Keratinocyte (primary cell): ENCODE results near the gene TNFRSF25. TPM values are rescaled to one million over a fixed set of nuclear protein-coding genes. Genes with fewer than 3 reads are reported as not detected.

Experiments
- DNase-seq: peaks from one replicate; pipeline ENCODE4 v3.0.0-alpha.2; 2011; ENCODE audit warnings: low read depth, missing footprints, low spot score
- FAIRE-seq: peaks from 2 replicates; lab custom pipeline; 2011; peaks lifted over from hg19 to GRCh38; lab: Jason Lieb, UNC
- H2AFZ ChIP-seq: 2 replicates; pipeline ENCODE4 v1.6.0; 2012; ENCODE audit warnings: low read length, control low read depth, inconsistent platforms; ENCODE audit not compliant: control insufficient read depth
- H3K27ac ChIP-seq: 2 replicates; pipeline ENCODE4 v1.5.1; 2011; ENCODE audit warnings: low read length; ENCODE audit not compliant: control insufficient read depth, insufficient read depth
- H3K27me3 ChIP-seq: 3 replicates; pipeline ENCODE4 v1.6.0; 2011; ENCODE audit warnings: low read length; ENCODE audit not compliant: control insufficient read depth, insufficient read depth; ENCODE audit errors: extremely low read depth
- H3K36me3 ChIP-seq, 2 experiments: 2 replicates in 1 of 2; 3 replicates in 1 of 2; pipeline ENCODE4 v1.5.1; 2011; ENCODE audit warnings: low read length in 2 of 2, mild to moderate bottlenecking in 1 of 2; ENCODE audit not compliant: control insufficient read depth in 2 of 2, insufficient read depth in 2 of 2; ENCODE audit errors: extremely low read depth in 1 of 2
- H3K4me1 ChIP-seq: 3 replicates; pipeline ENCODE4 v1.5.1; 2011; ENCODE audit warnings: low read length; ENCODE audit not compliant: control insufficient read depth, insufficient read depth; ENCODE audit errors: extremely low read depth
- H3K4me2 ChIP-seq: 3 replicates; pipeline ENCODE4 v1.6.0; 2011; ENCODE audit warnings: low read depth, low read length; ENCODE audit not compliant: control insufficient read depth, insufficient read depth; ENCODE audit errors: extremely low read depth
- H3K4me3 ChIP-seq, 3 experiments: fragments of 200-600 bp in 1 of 3; sonication (generic) in 1 of 3; 2 replicates in 2 of 3; 3 replicates in 1 of 3; pipeline ENCODE4 v1.5.1; 2011 to 2016; ENCODE audit warnings: low read length in 3 of 3, mild to moderate bottlenecking in 3 of 3, control low read depth in 2 of 3, inconsistent platforms in 1 of 3, low read depth in 1 of 3, mixed read lengths in 1 of 3, mixed run types in 1 of 3, moderate library complexity in 1 of 3; ENCODE audit not compliant: control insufficient read depth in 2 of 3, insufficient read depth in 2 of 3; ENCODE audit errors: extremely low read depth in 1 of 3
- H3K79me2 ChIP-seq: 2 replicates; pipeline ENCODE4 v1.6.0; 2012; ENCODE audit warnings: low read length; ENCODE audit not compliant: control insufficient read depth, insufficient read depth
- H3K9ac ChIP-seq: 3 replicates; pipeline ENCODE4 v1.6.0; 2011; ENCODE audit warnings: low read length; ENCODE audit not compliant: control insufficient read depth, insufficient read depth; ENCODE audit errors: extremely low read depth
- H3K9me1 ChIP-seq: 3 replicates; pipeline ENCODE4 v1.6.0; 2011; ENCODE audit warnings: low read length; ENCODE audit not compliant: control insufficient read depth, insufficient read depth; ENCODE audit errors: extremely low read depth
- H3K9me3 ChIP-seq: 2 replicates; pipeline ENCODE4 v1.5.1; 2012; ENCODE audit warnings: low read depth, low read length; ENCODE audit not compliant: control insufficient read depth
- H4K20me1 ChIP-seq: 3 replicates; pipeline ENCODE4 v1.6.0; 2011; ENCODE audit warnings: low read length; ENCODE audit not compliant: control insufficient read depth, insufficient read depth; ENCODE audit errors: extremely low read depth
- EZH2 ChIP-seq: IDR thresholded peaks from one replicate; pipeline ENCODE4 v1.6.1; 2012; ENCODE audit warnings: inconsistent platforms, mild to moderate bottlenecking, low read length, moderate library complexity
- dilution Hi-C: fragments of 300-500 bp; cut with MboI; formaldehyde crosslinking; loops from one replicate; pipeline ENCODE4 v1.7.0; 2020; ENCODE audit warnings: low sequenced_read_pairs; ENCODE audit not compliant: extremely low pct_ligation_motif_present
- polyA plus RNA-seq, 5 experiments: library from polyadenylated mRNA; depleted of rRNA in 3 of 5; stranded (reverse) in 3 of 5; stranded (forward) in 1 of 5; unstranded in 1 of 5; fragments of >200 nt; gene quantifications; 1 replicate in 1 of 5; 2 replicates in 3 of 5; 3 replicates in 1 of 5; pipeline versions ENCODE4 v1.2.1 to v1.2.3, GENCODE V29; 2011 to 2012; ENCODE audit warnings: missing spikeins in 2 of 5, low read depth in 1 of 5, low replicate concordance in 1 of 5
- TF ChIP-seq, protein P1 (sequence below), 3 experiments: IDR thresholded peaks in 1 of 3; conservative IDR thresholded peaks in 1 of 3; optimal IDR thresholded peaks in 1 of 3; 2 replicates in 2 of 3; 3 replicates in 1 of 3; pipeline versions ENCODE3 to v1.5.1; 2011; ENCODE audit warnings: low read length in 3 of 3, mild to moderate bottlenecking in 3 of 3, moderate library complexity in 2 of 3, control low read depth in 1 of 3, inconsistent platforms in 1 of 3; ENCODE audit not compliant: insufficient read depth in 2 of 3; ENCODE audit errors: extremely low read depth in 1 of 3

Gene TNFRSF25
- polyA plus RNA-seq, 1 donor (not counting 4 experiments of a cell fraction or from before 2014, with no cell fraction given) = 12.4 TPM

DNA sequence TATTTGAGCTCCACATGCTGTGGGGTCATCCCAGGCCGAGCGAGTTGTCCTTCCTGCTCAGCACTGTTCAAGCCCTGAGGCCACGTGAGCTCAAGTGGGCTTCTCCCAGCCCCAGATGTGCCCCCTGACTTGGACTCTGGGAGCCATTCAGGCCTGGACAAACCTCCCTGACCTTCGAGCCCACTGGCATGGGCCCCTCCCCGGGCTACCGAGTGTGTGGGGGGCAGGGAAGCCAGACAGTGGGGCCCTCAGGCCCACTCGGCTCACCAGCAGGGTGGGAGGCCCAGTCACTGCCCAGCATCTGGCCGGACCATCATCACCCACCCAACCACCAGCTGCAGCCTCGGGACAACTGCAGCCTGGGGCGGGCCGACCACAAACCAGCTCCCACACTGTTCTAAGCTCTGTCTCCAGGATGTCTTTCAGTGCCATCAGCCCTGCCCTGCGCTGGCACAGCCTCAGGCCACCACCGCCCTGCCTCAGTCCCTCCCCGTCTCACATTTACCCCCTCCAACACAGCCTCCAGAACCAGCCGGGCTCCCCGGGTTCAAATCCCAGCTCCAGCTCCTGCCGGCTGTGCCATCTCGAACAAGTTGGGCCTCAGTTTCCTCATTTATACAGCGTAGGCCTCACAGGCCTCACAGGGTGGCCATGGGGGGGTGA is 46.4 kb upstream of the TNFRSF25 start:
- H3K4me1 ChIP-seq = no peaks in the 10 kb centered on the region
- no peaks in the 10 kb centered on the region for H4K20me1 ChIP-seq
- dilution Hi-C loops = no loop called here
- no peak for FAIRE-seq
- H3K27ac ChIP-seq = no peak overlapping the region
- H3K9me3 ChIP-seq = no peaks in the 10 kb centered on the region
- peaks cover 4% of the 10 kb centered on the region for H3K27me3 ChIP-seq
- no peak overlapping the region for H2AFZ ChIP-seq
- TF ChIP-seq EZH2 = no peak
- TF ChIP-seq, protein P1, sequence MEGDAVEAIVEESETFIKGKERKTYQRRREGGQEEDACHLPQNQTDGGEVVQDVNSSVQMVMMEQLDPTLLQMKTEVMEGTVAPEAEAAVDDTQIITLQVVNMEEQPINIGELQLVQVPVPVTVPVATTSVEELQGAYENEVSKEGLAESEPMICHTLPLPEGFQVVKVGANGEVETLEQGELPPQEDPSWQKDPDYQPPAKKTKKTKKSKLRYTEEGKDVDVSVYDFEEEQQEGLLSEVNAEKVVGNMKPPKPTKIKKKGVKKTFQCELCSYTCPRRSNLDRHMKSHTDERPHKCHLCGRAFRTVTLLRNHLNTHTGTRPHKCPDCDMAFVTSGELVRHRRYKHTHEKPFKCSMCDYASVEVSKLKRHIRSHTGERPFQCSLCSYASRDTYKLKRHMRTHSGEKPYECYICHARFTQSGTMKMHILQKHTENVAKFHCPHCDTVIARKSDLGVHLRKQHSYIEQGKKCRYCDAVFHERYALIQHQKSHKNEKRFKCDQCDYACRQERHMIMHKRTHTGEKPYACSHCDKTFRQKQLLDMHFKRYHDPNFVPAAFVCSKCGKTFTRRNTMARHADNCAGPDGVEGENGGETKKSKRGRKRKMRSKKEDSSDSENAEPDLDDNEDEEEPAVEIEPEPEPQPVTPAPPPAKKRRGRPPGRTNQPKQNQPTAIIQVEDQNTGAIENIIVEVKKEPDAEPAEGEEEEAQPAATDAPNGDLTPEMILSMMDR (optimal IDR thresholded peaks at IDR 0.05 in 1 of 3, IDR thresholded peaks at IDR 0.05 in 1 of 3, conservative IDR thresholded peaks at IDR 0.05 in 1 of 3; ENCODE audit: extremely low read depth in 1 of 3, insufficient read depth in 2 of 3, low read length in 3 of 3) = no peak
- no peaks in the 10 kb centered on the region for H3K9me1 ChIP-seq
- no peaks in the 10 kb centered on the region for H3K36me3 ChIP-seq
- no peak overlapping the region for H3K4me3 ChIP-seq
- H3K4me2 ChIP-seq = no peak overlapping the region
- H3K79me2 ChIP-seq = no peaks in the 10 kb centered on the region
- H3K9ac ChIP-seq = no peak overlapping the region
- no peak for DNase-seq

DNA sequence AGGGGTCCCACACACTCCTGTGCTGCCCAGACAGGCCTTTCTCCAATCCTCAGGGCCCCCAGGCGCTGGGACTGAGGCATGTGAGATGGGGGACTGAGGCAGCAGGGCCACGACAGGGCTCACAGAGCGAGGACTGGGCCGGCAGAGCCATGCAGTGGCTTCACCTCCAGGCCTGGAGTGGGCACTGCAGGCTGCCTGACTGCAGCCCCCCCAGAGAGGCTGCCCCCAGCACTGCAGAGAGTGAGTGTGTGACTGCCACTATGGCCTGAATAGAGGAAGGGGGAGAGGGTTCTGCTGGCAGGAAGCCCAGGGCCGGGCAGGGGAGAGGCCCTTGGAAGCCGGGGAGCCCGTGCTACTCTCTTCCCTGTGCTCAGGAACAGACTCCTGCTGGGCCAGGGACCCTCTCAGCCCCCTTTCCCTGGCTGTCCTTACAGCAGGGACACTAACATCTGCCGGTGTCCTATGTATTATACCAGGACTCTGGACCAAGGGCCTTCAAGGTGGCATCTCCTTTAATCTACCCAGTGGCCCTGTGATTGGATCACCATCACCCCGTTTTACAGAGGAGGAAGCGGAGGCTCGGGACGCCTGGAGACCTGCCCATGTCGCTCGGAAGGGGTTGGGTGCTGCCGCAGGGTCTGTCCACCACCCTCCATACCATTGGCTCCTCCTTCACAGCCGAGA is 45.7 kb upstream of the TNFRSF25 start:
- Histone ChIP-seq H3K4me2 (no peak overlapping the region), H3K27me3 (peaks cover 4% of the 10 kb centered on the region), H3K9me1 (no peaks in the 10 kb centered on the region), H3K9me3 (no peaks in the 10 kb centered on the region), H3K36me3 (no peaks in the 10 kb centered on the region), H3K4me3 (no peak overlapping the region), H3K4me1 (no peaks in the 10 kb centered on the region), H3K79me2 (no peaks in the 10 kb centered on the region), H2AFZ (no peak overlapping the region), H3K9ac (no peak overlapping the region), H4K20me1 (no peaks in the 10 kb centered on the region), H3K27ac (no peak overlapping the region)
- TF ChIP-seq EZH2 = no peak
- TF ChIP-seq, protein P1 (optimal IDR thresholded peaks at IDR 0.05 in 1 of 3, IDR thresholded peaks at IDR 0.05 in 1 of 3, conservative IDR thresholded peaks at IDR 0.05 in 1 of 3; ENCODE audit: extremely low read depth in 1 of 3, insufficient read depth in 2 of 3, low read length in 3 of 3) = no peak
- FAIRE-seq (no peak), DNase-seq (no peak)
- dilution Hi-C loops = no loop called here
